PC-3 (cell line): Measurements from ENCODE around the gene ETS1. TPM values are rescaled to one million over a fixed set of nuclear protein-coding genes. Genes with fewer than 3 reads are reported as not detected.

Source experiments
- ATAC-seq: fragments of 200-7000 bp; cut with Tn5 transposase; 2 replicates; pipeline ENCODE4 v1.9.1; 2020; ENCODE audit warnings: mild to moderate bottlenecking, moderate library complexity
- BruUV-seq: library from RNA; stranded (reverse); fragments of 400-500 nt; replicated peaks from 2 replicates; lab custom pipeline; 2021; lab: Mats Ljungman, UMichigan
- CTCF ChIA-PET: fragments of 300-600 bp; sonication (Branson Sonifier 250); formaldehyde crosslinking; loops from one replicate; lab custom pipeline; 2022; ENCODE audit warnings: antibody characterized with exemption; lab: Charles Lee
- POLR2A ChIA-PET: fragments of 300-600 bp; sonication (Branson Sonifier 250); formaldehyde crosslinking; loops from one replicate; lab custom pipeline; 2022; ENCODE audit warnings: antibody characterized with exemption; ENCODE audit not compliant: unreplicated experiment; lab: Charles Lee
- DNase-seq: peaks from one replicate; pipeline ENCODE4 v3.0.0-alpha.2; 2015
- H2AFZ ChIP-seq: fragments of 300-600 bp; sonication (generic); 2 replicates; pipeline ENCODE4 v1.6.0; 2016; ENCODE audit warnings: antibody characterized with exemption, low read length
- H3F3A ChIP-seq: fragments of 300-600 bp; sonication (generic); one replicate; pipeline ENCODE4 v1.6.0; 2017; ENCODE audit warnings: antibody characterized with exemption, low read length, control low read depth, mild to moderate bottlenecking; ENCODE audit not compliant: unreplicated experiment
- H3K27ac ChIP-seq: fragments of 300-600 bp; sonication (generic); 2 replicates; pipeline ENCODE4 v1.5.1; 2016; ENCODE audit warnings: mild to moderate bottlenecking, low read length
- H3K27me3 ChIP-seq: fragments of 300-600 bp; sonication (generic); 2 replicates; pipeline ENCODE4 v1.6.1; 2016; ENCODE audit warnings: low read length, mixed read lengths
- H3K36me3 ChIP-seq: fragments of 300-600 bp; sonication (generic); 2 replicates; pipeline ENCODE4 v1.6.1; 2016; ENCODE audit warnings: low read depth, mixed run types, low read length, mixed read lengths
- H3K4me1 ChIP-seq: fragments of 300-600 bp; sonication (generic); 2 replicates; pipeline ENCODE4 v1.5.1; 2016; ENCODE audit warnings: low read length; ENCODE audit not compliant: insufficient read depth
- H3K4me2 ChIP-seq: fragments of 300-600 bp; sonication (generic); 2 replicates; pipeline ENCODE4 v1.6.0; 2016; ENCODE audit warnings: low read length
- H3K4me3 ChIP-seq: fragments of 300-600 bp; sonication (generic); 2 replicates; pipeline ENCODE4 v1.5.1; 2016; ENCODE audit warnings: mild to moderate bottlenecking, low read length, mixed read lengths
- H3K79me2 ChIP-seq: fragments of 300-600 bp; sonication (generic); 2 replicates; pipeline ENCODE4 v1.6.1; 2017; ENCODE audit warnings: low read length, mixed read lengths
- H3K9ac ChIP-seq: fragments of 300-600 bp; sonication (generic); 2 replicates; pipeline ENCODE4 v1.6.0; 2016; ENCODE audit warnings: mild to moderate bottlenecking, low read length
- H3K9me2 ChIP-seq: fragments of 300-600 bp; sonication (generic); replicated peaks from 2 replicates; pipeline ENCODE4 v1.6.1; 2016; ENCODE audit warnings: mixed run types, low read length, mixed read lengths
- H3K9me3 ChIP-seq: fragments of 300-600 bp; sonication (generic); 2 replicates; pipeline ENCODE4 v1.6.1; 2016; ENCODE audit warnings: low read length, mixed read lengths
- H4K20me1 ChIP-seq: fragments of 300-600 bp; sonication (generic); 2 replicates; pipeline ENCODE4 v1.6.1; 2016; ENCODE audit warnings: low read length, mixed read lengths
- EZH2 ChIP-seq: fragments of 300-600 bp; sonication (generic); IDR thresholded peaks from one replicate; pipeline ENCODE4 v1.6.1; 2017; ENCODE audit warnings: antibody characterized with exemption, mild to moderate bottlenecking, low read length; ENCODE audit not compliant: unreplicated experiment
- EZH2phosphoT487 ChIP-seq: fragments of 300-600 bp; sonication (generic); IDR thresholded peaks from 2 replicates; pipeline ENCODE4 v1.6.1; 2018; ENCODE audit warnings: mild to moderate bottlenecking, antibody characterized with exemption, low read length, borderline replicate concordance
- intact Hi-C: fragments of 100-400 bp; cut with micrococcal nuclease; formaldehyde crosslinking; loops from 2 replicates; pipeline ENCODE4 v1.9.0; 2023
- total RNA-seq: library from RNA; depleted of rRNA; stranded (reverse); fragments of >200 nt; gene quantifications from 2 replicates; pipeline ENCODE4 v1.2.3, GENCODE V29; 2014
- TF ChIP-seq, protein P1 (sequence below): fragments of 300-600 bp; sonication (generic); conservative IDR thresholded peaks from 2 replicates; pipeline ENCODE4 v1.5.1; 2017; ENCODE audit warnings: antibody characterized with exemption, low read depth, mild to moderate bottlenecking, low read length

Gene ETS1
- total RNA-seq, 1 experiment from 2014 or later, result 52.0 TPM

DNA sequence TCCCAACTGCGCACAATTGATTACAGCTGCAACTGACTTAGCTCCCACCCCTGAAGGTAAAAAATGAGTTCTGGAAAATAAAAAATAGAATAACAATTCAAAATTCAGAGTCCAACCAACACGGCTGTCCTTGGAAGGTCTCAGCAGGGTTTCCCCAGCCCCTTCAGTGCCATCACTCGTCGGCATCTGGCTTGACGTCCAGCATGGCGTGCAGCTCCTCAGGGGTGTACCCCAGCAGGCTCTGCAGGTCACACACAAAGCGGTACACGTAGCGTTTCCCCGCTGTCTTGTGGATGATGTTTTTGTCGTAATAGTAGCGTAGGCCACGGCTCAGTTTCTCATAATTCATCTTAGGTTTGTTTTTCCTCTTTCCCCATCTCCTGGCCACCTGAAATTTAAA, 125.2 kb downstream of the ETS1 start:
- no TSS peak for BruUV-seq
- no peaks in the 10 kb centered on the region for H3K27me3 ChIP-seq

DNA sequence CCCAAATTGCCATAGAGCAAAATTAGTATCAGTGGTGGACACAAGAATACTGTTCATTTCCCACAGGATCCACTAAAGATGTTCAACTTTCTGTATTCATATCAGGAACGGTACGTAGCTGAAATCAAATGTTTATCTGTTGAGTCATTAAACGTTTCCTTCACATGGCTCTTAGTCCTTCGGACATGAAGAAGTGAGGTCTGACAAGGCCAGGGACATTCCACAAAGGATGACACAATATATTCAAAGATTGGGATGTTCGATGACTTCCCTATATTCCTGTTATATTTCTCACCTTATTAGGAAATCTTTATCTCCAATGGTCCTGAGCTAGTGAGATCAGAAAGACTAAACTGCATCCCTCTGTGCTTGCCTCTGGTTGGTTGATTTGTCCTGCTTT, 129.0 kb downstream of the ETS1 start:
- no peaks in the 10 kb centered on the region for H3K79me2 ChIP-seq
- peaks cover 19% of the 10 kb centered on the region for H3K4me1 ChIP-seq
- no peaks in the 10 kb centered on the region for H3K9me3 ChIP-seq
- ChIA-PET POLR2A (no interaction called here), CTCF (interaction anchor here (1.0 kb wide), 1 partner anchor 124 kb away, joined by 3 read pairs; no protein-coding TSS in a partner anchor)
- ATAC-seq, result peak; percentile 40
- H3K9me2 ChIP-seq, result no peaks in the 10 kb centered on the region
- H3K9ac ChIP-seq, result no peak overlapping the region
- no peak overlapping the region for H3K4me2 ChIP-seq
- no TSS peak for BruUV-seq
- no peaks in the 10 kb centered on the region for H4K20me1 ChIP-seq
- peak; percentile 84 for DNase-seq
- no peaks in the 10 kb centered on the region for H3F3A ChIP-seq
- H3K27me3 ChIP-seq, result no peaks in the 10 kb centered on the region
- intact Hi-C loops, result no loop called here
- H2AFZ ChIP-seq, result no peak overlapping the region
- H3K36me3 ChIP-seq, result peaks cover 68% of the 10 kb centered on the region
- H3K4me3 ChIP-seq, result no peak overlapping the region
- no peak for TF ChIP-seq EZH2phosphoT487
- TF ChIP-seq, protein P1, sequence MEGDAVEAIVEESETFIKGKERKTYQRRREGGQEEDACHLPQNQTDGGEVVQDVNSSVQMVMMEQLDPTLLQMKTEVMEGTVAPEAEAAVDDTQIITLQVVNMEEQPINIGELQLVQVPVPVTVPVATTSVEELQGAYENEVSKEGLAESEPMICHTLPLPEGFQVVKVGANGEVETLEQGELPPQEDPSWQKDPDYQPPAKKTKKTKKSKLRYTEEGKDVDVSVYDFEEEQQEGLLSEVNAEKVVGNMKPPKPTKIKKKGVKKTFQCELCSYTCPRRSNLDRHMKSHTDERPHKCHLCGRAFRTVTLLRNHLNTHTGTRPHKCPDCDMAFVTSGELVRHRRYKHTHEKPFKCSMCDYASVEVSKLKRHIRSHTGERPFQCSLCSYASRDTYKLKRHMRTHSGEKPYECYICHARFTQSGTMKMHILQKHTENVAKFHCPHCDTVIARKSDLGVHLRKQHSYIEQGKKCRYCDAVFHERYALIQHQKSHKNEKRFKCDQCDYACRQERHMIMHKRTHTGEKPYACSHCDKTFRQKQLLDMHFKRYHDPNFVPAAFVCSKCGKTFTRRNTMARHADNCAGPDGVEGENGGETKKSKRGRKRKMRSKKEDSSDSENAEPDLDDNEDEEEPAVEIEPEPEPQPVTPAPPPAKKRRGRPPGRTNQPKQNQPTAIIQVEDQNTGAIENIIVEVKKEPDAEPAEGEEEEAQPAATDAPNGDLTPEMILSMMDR, result no peak
- TF ChIP-seq EZH2, result no peak
- no peak overlapping the region for H3K27ac ChIP-seq

More for the DNA sequence above, 125.2 kb downstream of the ETS1 start:
- no peak overlapping the region for H2AFZ ChIP-seq
- H3K9me2 ChIP-seq, result no peaks in the 10 kb centered on the region
- no peak for ATAC-seq
- CTCF ChIA-PET, result no interaction called here
- no peak overlapping the region for H3K4me3 ChIP-seq
- TF ChIP-seq EZH2phosphoT487 (no peak), EZH2 (no peak)
- TF ChIP-seq, protein P1, result no peak
- peaks cover 38% of the 10 kb centered on the region for H3K79me2 ChIP-seq
- H3K9ac ChIP-seq, result no peak overlapping the region
- H3F3A ChIP-seq, result no peaks in the 10 kb centered on the region
- no peak overlapping the region for H3K4me2 ChIP-seq
- H3K9me3 ChIP-seq, result no peaks in the 10 kb centered on the region
- peaks cover 93% of the 10 kb centered on the region for H3K36me3 ChIP-seq
- peaks cover 14% of the 10 kb centered on the region for H3K4me1 ChIP-seq
- H3K27ac ChIP-seq, result no peak overlapping the region
- no peak for DNase-seq
- intact Hi-C loops, result no loop called here
- H4K20me1 ChIP-seq, result no peaks in the 10 kb centered on the region
- POLR2A ChIA-PET, result no interaction called here

DNA sequence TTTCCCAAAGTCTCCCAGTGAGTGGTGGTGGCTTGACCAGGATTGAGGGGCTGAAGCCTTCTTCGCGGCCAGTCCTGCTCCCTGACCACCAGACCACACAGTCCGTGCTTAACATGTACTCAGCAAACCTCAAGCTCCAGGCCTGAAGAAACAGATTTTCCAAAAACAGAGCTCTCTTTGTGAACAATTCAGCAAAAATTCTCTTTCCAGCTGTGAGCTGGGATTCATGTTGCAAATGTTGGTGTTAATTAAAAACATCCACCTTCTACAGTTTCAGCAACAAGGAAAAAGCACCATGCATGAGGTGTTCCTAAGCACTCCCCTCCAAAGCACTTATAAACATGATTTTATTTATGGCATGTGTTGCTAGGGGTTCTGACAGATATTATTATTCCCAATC, 129.5 kb downstream of the ETS1 start:
- no peak overlapping the region for H3K9ac ChIP-seq
- DNase-seq (no peak), ATAC-seq (no peak)
- H3K4me2 ChIP-seq, result no peak overlapping the region
- TF ChIP-seq EZH2phosphoT487 (no peak), EZH2 (no peak)
- TF ChIP-seq, protein P1, result no peak
- H3K9me3 ChIP-seq, result no peaks in the 10 kb centered on the region
- no peaks in the 10 kb centered on the region for H3K9me2 ChIP-seq
- no peak overlapping the region for H3K27ac ChIP-seq
- H3K36me3 ChIP-seq, result peaks cover 64% of the 10 kb centered on the region
- BruUV-seq, result no TSS peak
- ChIA-PET POLR2A (no interaction called here), CTCF (no interaction called here)
- no peaks in the 10 kb centered on the region for H3F3A ChIP-seq
- H3K4me3 ChIP-seq, result no peak overlapping the region
- no peaks in the 10 kb centered on the region for H3K79me2 ChIP-seq
- H3K27me3 ChIP-seq, result no peaks in the 10 kb centered on the region
- H3K4me1 ChIP-seq, result peaks cover 24% of the 10 kb centered on the region
- H4K20me1 ChIP-seq, result no peaks in the 10 kb centered on the region
- no peak overlapping the region for H2AFZ ChIP-seq
- intact Hi-C loops, result no loop called here
